ENCODE measurements around the gene GOT1.

The GOT1 gene

DNA sequence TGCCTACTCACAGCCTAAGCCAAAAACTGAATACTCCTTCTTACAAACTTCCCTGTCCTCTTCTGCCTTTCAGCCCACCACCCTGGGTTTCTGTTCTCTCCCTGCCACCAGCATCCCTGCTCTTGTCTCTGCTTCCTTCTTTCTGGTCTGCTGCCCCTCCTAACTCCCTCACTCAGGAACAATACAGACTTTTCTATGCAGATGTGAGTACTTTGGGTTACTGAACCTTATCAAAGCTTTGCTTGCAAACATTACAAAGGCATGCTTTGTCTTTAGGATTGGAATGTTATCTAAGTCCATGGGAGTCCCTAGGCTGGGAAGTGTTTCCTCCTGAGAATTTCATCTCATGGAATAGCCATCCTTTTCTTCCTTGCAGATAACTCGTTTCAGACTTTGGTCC, 72.3 kb downstream of the GOT1 start:
- no peak for DNase-seq

DNA sequence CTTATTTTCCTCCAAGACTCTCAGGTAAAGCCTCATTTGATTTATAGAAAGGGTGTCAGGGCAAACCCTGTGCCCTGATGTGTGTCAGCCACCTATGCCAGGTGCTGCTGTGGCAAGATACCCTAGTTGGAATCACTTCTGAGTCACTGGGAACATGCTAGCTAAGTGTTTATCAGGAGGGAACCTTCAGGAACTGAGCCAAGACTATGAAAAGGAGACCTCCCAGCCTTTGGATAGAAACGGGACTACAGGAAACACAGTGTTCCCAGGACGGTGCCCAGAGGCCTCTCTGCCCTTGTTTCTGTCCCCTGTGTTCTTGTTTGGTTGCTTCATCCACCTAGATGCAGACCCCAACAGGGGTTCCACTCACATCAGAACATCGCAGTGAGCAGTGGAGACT, 72.7 kb downstream of the GOT1 start:
- no peak for DNase-seq

DNA sequence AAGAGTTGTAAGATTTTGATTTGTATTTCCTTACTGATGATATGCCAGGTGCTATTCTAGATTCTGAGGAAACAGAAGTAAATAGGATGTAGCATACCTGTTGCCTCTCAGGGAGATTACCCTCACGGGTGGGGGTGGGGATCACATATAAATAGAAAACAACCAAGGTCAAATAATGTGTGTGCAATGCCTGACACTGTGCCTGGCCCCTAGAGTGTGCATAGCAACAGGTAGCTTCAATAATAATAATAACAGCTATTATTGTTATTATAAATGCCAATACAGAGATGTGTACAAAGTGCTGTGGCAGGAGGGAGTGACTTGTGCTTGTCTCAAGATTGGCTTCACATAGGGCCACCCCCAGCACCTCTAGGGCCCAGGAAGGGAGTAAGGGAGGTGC, 77.2 kb downstream of the GOT1 start:
- no peak for DNase-seq

DNA sequence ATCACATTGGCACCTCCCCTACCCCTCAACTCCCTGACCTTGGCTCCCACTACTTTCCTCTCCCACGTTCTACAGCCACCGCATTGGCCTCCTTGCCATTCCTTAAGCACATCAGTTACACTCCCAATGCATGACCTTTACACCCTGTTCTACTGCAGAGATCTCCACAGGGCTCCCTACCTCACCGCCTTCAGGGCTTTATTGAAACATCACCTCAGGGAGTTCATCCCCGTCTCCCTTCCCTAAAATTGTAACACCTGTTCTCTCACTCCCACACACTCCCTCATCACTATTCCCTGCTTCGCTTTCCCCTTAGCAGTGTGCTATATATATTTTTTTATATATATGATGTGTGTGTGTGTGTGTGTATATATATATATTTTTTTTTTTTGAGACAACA, 82.8 kb downstream of the GOT1 start:
- no peak for DNase-seq
